OCI-LY1 (cell line): ENCODE measurements around the gene ZDHHC23.
A peak's percentile ranks its signal among the peaks of the same experiment; 100 is the strongest.

Experiments
- H2AFZ ChIP-seq: fragments of 200-600 bp; sonication (generic), shearing (Covaris generic); 2 replicates; pipeline ENCODE4 v1.6.0; 2014; ENCODE audit warnings: antibody characterized with exemption, mild to moderate bottlenecking, low read length
- H3F3A ChIP-seq: fragments of 200-600 bp; sonication (generic), shearing (Covaris generic); 2 replicates; pipeline ENCODE4 v1.6.0; 2014; ENCODE audit warnings: mild to moderate bottlenecking, antibody characterized with exemption, low read length, moderate library complexity; ENCODE audit not compliant: insufficient read depth
- H3K27ac ChIP-seq: fragments of 200-600 bp; sonication (generic); 2 replicates; pipeline ENCODE4 v1.5.1; 2014; ENCODE audit warnings: low read length, mixed run types, mild to moderate bottlenecking, low read depth; ENCODE audit not compliant: poor library complexity, severe bottlenecking
- H3K27me3 ChIP-seq: fragments of 200-600 bp; sonication (generic); 2 replicates; pipeline ENCODE4 v1.6.0; 2014; ENCODE audit warnings: antibody characterized with exemption, mild to moderate bottlenecking, low read length, moderate library complexity; ENCODE audit not compliant: insufficient read depth
- H3K36me3 ChIP-seq: fragments of 200-600 bp; sonication (generic); 2 replicates; pipeline ENCODE4 v1.6.1; 2014; ENCODE audit warnings: mild to moderate bottlenecking, antibody characterized with exemption, low read length, moderate library complexity, mixed read lengths; ENCODE audit not compliant: insufficient read depth
- H3K4me1 ChIP-seq: fragments of 200-600 bp; sonication (generic); 2 replicates; pipeline ENCODE4 v1.5.1; 2014; ENCODE audit warnings: mild to moderate bottlenecking, low read length, moderate library complexity; ENCODE audit not compliant: insufficient read depth, severe bottlenecking
- H3K4me2 ChIP-seq: fragments of 200-600 bp; sonication (generic), shearing (Covaris generic); 2 replicates; pipeline ENCODE4 v1.6.1; 2014; ENCODE audit warnings: low read length
- H3K4me3 ChIP-seq: fragments of 200-600 bp; sonication (generic); 2 replicates; pipeline ENCODE4 v1.5.1; 2014; ENCODE audit warnings: low read length, low read depth, mild to moderate bottlenecking, mixed read lengths; ENCODE audit not compliant: poor library complexity, severe bottlenecking
- H3K79me2 ChIP-seq: fragments of 200-600 bp; shearing (Covaris generic); 2 replicates; pipeline ENCODE4 v1.6.1; 2016; ENCODE audit warnings: mixed run types, low read length, mixed read lengths; ENCODE audit not compliant: insufficient read depth
- H3K9ac ChIP-seq: fragments of 200-600 bp; sonication (generic), shearing (Covaris generic); 2 replicates; pipeline ENCODE4 v1.6.1; 2014; ENCODE audit warnings: mild to moderate bottlenecking, low read length, mixed read lengths
- H3K9me2 ChIP-seq: fragments of 200-600 bp; sonication (generic), shearing (Covaris generic); 2 replicates; pipeline ENCODE4 v1.6.1; 2014; ENCODE audit warnings: low read depth, mild to moderate bottlenecking, low read length, mixed read lengths
- H3K9me3 ChIP-seq: fragments of 200-600 bp; shearing (Covaris generic); 2 replicates; pipeline ENCODE4 v1.6.1; 2014; ENCODE audit warnings: low read length, mixed read lengths
- H4K20me1 ChIP-seq: fragments of 200-600 bp; sonication (generic), shearing (Covaris generic); 2 replicates; pipeline ENCODE4 v1.6.0; 2016; ENCODE audit warnings: mild to moderate bottlenecking, low read length; ENCODE audit not compliant: insufficient read depth
- CTCF ChIP-seq: fragments of 200-600 bp; sonication (generic), shearing (Covaris generic); IDR thresholded peaks from 2 replicates; pipeline ENCODE4 v1.5.1; 2017; ENCODE audit warnings: mild to moderate bottlenecking, antibody characterized with exemption, low read length, moderate library complexity, mixed read lengths
- EZH2 ChIP-seq: fragments of 200-600 bp; sonication (generic), shearing (Covaris generic); IDR thresholded peaks from 2 replicates; pipeline ENCODE4 v1.8.0; 2017; ENCODE audit warnings: borderline replicate concordance, mixed run types, mild to moderate bottlenecking, antibody characterized with exemption, low read length, moderate library complexity, mixed read lengths

Gene ZDHHC23, protein sequence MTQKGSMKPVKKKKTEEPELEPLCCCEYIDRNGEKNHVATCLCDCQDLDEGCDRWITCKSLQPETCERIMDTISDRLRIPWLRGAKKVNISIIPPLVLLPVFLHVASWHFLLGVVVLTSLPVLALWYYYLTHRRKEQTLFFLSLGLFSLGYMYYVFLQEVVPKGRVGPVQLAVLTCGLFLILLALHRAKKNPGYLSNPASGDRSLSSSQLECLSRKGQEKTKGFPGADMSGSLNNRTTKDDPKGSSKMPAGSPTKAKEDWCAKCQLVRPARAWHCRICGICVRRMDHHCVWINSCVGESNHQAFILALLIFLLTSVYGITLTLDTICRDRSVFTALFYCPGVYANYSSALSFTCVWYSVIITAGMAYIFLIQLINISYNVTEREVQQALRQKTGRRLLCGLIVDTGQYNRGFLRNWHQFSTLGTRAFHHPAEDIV

DNA sequence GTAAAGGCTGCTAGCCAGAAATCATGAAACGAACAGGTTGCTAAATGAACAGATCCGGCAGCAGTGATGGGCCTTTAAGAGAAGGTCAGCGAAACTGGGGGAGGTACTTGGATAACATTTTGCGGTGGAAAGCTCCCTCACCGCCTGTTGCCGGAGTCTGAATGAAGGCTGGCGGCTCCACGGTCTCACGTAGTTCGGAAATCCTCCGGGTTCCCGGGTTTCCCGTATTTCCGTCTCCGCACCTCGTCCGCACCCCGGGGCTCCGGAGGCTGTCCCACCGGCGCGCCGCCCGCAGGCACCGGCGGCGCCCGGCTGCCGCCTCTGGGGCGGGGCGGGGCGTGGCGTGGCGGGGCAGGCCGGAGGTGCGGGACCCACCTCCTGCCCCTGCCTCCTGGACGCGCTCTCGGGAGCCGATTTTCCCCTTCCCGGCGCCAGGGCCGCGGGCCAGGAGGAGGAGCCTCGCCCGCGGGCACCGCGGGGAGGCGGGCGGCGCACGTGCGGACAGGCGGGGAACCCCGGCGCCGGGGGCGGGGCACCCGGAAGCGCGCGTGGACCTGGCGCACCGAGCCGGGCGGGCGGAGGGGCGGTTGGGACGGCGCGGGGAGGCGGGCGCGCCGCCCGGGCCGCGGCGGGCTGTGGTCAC lies at the start of gene ZDHHC23:
Gene ZDHHC23 (plus strand): TSS at position 642 of the 643 bp plus-strand sequence. CDS start 790 bp downstream, outside the sequence.
- no peaks in the 10 kb centered on the region for H3K27me3 ChIP-seq
- H3K27ac ChIP-seq, result peak within 1 kb of the TSS; percentile 55
- peaks cover 28% of the 10 kb centered on the region for H3K36me3 ChIP-seq
- H3K9ac ChIP-seq, result peak within 1 kb of the TSS; percentile 66
- no peaks in the 10 kb centered on the region for H3K9me3 ChIP-seq
- no peaks in the 10 kb centered on the region for H3K9me2 ChIP-seq
- peak within 1 kb of the TSS; percentile 89 for H2AFZ ChIP-seq
- H4K20me1 ChIP-seq, result no peaks in the 10 kb centered on the region
- no peaks in the 10 kb centered on the region for H3F3A ChIP-seq
- H3K4me1 ChIP-seq, result peaks cover 30% of the 10 kb centered on the region
- peak within 1 kb of the TSS; percentile 78 for H3K4me2 ChIP-seq
- peak within 1 kb of the TSS; percentile 72 for H3K4me3 ChIP-seq
- TF ChIP-seq CTCF (no peak), EZH2 (no peak)
- H3K79me2 ChIP-seq, result no peaks in the 10 kb centered on the region

DNA sequence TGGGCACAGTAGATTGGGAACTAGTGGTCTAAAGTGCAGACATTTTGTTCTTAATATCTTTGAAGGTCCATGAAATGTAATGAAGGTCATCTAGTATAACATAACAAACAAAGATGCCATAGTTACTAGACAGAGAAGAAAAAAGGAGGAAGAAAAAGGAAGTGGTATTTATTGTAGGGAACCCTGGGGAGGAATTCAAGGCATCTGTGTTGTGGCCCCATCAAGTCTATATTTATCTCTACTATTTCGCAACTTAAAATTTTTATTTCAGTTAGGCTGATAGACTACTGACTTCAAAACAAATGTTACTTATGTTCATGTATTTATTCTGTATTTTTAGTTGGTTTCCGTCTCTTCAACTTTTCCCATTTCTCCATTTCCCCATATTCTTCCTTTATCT lies 48.9 kb upstream of the ZDHHC23 start:
- Histone ChIP-seq H2AFZ (no peak overlapping the region), H3K4me3 (no peak overlapping the region), H3K9me2 (no peaks in the 10 kb centered on the region), H3F3A (no peaks in the 10 kb centered on the region), H3K4me2 (no peak overlapping the region), H4K20me1 (no peaks in the 10 kb centered on the region), H3K27ac (no peak overlapping the region), H3K9ac (no peak overlapping the region), H3K36me3 (no peaks in the 10 kb centered on the region), H3K4me1 (peaks cover 11% of the 10 kb centered on the region), H3K27me3 (no peaks in the 10 kb centered on the region), H3K79me2 (no peaks in the 10 kb centered on the region), H3K9me3 (no peaks in the 10 kb centered on the region)
- TF ChIP-seq EZH2 (no peak), CTCF (no peak)

DNA sequence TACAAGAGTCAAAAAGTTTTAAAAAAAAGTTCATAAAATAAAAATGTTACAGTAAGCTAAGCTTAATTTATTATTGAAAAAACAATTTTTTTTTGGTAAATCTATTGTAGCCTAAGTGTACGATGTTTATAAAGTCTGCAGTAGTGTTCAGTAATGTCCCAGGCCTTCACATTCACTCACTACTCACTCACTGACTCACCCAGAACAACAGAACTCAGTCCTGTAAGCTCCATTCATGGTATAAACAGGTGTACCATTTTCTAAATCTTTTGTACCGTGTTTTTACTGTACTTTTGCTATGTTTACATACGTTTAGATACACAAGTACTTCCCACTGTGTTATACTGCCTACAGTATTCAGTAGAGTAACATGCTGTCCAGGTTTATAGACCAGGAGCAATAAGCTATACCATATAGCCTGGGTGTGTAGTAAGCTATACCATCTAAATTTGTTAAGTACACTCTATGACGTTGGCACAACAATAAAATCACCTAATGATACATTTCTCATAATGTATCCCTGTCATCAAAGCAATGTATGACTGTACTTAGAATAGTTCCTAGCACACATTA lies 41.2 kb upstream of the ZDHHC23 start:
- Histone ChIP-seq H4K20me1 (no peaks in the 10 kb centered on the region), H3K36me3 (no peaks in the 10 kb centered on the region), H3K27me3 (no peaks in the 10 kb centered on the region), H3K4me2 (no peak overlapping the region), H3K9ac (no peak overlapping the region), H3K4me1 (no peaks in the 10 kb centered on the region), H3K9me2 (no peaks in the 10 kb centered on the region), H3K79me2 (no peaks in the 10 kb centered on the region), H3K27ac (no peak overlapping the region), H3K4me3 (no peak overlapping the region), H3F3A (no peaks in the 10 kb centered on the region), H2AFZ (no peak overlapping the region), H3K9me3 (no peaks in the 10 kb centered on the region)
- TF ChIP-seq EZH2, result no peak
- TF ChIP-seq CTCF, result no peak
